SIG-M5 treated with dmso at 0.1 percent for 504 hours (cell line): ENCODE data around the gene TTLL11.

Experiments used
- DNase-seq: peaks from one replicate; lab custom pipeline; 2025; ENCODE audit not compliant: unreplicated experiment; lab: John Stamatoyannopoulos, UW

The TTLL11 gene

DNA sequence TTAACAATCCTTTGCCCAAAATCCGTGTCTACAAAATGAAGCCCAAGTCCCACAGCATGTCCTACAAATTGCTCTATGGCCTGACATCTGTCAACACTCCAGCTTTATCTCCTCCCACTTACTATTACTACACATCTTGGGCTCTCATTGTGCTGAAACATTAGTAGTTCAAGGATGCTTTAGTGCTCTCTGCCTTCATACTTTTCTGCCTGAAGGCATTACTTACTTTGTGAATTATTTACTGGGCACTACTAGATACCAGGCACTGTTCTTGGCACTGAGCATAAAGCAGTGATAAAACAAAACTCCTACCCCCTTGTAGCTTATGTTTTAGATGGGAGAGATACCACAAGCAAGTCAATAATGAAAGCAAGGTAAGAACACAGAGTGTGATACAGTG is 113.4 kb downstream of the TTLL11 start:
- no peak for DNase-seq

DNA sequence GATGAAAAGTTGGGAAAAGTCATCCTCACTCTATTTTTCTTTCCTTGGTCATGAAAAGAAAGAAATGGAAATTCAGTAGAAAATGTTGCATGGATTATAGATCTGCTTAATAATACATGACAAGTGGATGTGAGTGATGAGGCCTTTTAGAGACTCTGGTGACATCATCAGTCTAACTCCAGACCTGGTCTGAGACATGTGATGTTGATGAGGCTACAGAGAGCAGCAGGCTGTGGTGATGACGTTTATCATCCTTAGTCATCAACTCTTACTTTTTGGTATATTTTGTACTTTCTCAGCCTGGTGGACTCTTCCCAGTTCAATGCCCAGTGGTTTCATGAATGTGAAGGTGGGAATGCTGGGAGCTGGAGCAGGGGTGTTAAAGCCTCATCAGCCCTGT is 116.4 kb downstream of the TTLL11 start:
- DNase-seq, result no peak

DNA sequence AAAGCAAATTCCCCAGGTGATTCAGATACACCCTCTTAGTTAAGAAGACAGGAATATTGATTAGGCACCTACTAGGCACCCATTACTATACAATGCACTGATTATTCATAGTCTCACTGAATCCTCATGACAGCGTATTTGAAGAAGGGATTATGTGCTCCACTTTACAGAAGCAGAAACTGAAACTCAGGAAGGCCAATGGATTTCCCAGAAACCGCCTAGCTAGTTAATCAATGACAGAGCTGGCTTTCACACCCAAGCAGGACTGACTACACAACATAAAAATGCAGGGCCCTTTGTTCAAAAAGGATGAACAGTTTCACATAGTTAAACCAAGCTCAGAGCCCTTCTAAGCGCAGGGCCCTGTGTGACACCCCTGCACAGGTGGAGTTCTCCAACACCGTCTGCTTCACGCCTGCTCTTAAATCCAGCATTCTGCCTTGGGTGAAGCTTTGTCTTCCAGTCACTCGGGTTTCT is 117.3 kb downstream of the TTLL11 start:
- no peak for DNase-seq

DNA sequence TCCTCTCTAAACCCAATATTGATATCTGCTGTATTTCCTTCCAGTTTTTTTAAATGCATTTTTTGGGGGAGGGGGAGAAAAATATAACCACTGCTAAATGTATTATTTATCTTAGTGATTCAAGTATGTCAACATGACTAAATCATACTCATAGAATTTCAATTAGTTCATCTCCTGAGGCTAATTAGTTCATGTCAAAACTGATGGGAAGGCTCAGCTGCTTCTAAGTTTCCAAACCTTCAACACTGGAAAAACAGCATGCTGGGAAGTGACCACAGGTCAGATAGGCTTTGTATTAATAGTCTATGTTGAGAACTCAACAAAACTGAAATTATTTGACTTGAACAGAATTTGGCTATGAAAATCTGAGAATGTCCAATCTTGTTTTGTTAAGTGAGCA is 118.7 kb downstream of the TTLL11 start:
- no peak for DNase-seq

DNA sequence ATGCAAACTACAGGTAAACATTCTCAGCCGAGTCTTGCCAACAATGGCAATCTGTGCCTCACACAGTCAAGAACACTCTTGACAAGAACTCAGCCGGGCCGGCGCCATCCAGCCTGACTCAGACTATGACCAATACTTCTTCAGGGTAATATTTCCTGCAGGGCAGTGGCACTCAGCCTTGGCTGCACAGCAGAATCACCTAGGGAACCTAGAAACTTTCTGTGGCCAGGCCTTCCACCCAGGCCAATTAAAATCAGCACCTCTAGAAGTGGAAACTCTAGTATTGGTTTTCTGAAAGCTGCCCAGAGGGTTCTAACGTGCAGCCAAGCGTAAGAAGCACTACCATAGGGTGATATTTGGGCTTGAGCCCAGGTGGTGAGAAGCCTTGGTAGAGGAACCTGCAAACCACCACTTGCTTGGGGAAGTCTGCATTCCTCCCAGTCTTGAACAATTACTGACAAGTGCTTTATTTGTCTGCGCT is 120.6 kb downstream of the TTLL11 start:
- DNase-seq, result no peak

DNA sequence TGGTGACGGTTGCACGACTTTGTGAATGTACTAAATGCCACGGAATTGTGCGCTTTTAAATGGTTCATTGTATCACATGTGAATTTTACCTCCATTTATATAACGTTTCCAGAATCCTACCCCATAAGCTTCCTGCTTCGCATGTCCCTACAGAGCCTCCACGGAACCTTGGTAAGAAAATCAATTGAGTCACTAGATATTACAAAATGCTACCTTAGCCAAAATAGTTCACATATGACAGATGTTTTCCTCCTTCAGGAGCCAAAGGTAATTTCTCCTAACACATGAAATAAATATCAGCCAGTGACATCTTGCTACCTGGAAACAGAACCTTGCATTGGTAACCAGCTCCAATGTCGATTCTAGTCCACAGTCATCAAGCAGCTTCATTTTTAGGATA is 125.1 kb downstream of the TTLL11 start:
- no peak for DNase-seq

DNA sequence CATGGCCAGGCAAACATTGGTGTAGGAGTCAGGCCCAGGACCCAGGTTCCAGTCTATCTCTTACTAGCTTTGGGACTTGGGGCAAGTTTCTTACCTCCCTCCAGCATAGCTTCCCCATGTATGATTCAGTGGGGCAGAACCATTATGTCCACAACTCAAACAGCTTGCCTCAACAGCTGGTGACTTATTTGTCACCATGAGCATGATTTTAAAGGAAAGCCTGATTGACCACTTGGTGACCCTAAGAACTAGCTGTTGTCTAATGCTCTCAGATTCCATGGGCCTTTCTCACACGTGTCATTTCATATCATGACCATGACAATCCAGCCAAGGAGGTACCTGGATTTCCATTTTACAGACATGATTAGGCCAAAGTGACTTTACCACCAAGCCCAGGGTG is 126.4 kb downstream of the TTLL11 start:
- DNase-seq, result no peak

DNA sequence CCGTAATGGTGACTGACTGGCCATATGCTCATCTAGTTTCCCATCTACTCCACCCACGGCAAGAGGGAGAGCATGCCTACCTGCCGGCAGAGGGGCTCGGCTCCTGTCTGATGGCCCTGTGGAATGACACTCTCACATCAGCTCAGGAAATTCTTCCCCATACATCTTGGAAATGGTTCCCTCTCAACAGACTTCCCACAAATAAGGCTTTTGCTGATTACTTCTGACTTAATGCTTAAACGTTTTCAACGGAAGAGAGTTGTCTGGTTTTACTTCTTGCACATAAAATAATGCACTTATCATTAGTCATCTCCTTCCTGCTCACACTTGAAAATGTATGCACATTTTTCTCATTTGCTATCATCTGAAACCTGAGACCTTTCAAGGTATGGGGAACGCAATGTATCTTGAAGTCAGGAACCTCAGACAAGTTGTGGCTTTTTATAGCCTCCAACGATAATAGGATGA is 129.5 kb downstream of the TTLL11 start:
- DNase-seq, result no peak

DNA sequence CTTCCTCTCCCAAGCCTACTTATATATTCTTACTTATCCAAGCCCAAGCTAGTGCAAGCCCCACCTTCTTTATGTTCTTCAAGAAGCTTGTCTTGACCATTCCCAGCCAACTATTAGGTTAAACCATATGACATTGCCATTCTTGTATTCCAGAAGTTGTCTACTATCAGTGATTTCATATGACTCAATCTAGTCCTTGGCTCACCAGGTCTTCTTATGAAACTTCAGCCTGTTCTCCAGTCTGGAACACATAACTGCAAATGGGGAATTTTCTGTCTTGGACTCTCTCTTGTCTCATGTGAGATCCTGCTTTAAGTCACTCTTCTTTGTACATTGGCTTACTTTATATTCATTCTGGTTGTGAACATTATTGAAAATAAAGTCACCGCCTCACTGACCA is 130.7 kb downstream of the TTLL11 start:
- DNase-seq, result no peak

DNA sequence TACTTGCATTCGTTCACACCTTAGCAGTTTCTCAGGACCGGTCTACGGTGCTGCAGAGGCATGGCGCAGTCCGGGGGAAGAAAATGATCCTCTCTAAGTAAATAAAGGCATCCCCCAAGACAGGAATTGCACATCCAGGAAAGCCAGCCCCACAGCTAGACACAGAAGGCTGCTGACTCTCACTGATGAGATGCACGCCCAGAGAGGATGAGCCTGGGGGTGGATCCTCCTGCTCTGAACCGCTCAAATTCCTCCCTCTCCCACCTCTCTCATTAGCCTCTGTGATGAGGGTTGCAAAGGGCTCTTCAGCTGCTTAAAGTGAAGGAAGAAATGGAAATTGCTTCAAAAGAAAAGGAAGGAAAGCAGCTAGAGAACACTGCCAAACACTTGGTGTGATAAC is 132.4 kb downstream of the TTLL11 start:
- DNase-seq, result no peak

DNA sequence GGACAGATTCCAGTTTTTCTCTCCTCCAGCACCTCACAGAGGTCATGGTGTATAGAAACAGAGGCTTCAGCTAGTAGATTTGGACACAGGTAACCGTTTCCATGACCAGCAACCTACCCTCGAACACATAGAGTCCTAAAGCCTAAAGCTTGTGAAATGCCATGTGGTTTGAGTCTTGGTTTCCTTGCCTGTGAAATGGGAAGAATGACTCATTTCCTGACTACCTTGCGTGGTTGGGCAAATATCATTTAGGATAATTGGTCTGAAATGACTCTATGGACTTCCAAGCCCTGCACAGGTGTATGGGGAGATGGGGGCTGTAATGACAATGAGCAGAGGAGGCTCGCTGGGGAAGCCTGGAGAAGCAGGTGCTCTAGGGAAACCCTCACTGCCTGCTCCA is 134.6 kb downstream of the TTLL11 start:
- no peak for DNase-seq

DNA sequence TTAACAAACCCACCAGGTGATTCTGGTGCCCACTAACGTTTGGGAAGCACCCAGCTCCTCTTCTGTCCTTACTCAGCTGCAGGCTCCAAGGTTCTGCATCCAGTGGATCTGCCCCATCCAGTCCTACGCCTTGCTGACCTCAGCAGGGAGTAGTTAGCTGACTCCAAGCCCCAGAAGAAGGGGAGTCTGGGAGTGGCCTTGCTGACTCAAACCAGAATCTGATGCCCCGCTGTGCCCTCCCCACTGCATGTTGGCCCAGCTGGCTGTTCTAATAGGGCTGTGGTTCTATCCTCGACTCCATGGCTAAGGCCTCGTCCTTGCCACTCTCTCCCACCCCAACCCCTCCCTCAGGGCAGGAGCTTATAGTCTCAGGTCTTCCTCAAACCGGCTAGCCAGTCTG is 136.3 kb downstream of the TTLL11 start:
- DNase-seq, result no peak

DNA sequence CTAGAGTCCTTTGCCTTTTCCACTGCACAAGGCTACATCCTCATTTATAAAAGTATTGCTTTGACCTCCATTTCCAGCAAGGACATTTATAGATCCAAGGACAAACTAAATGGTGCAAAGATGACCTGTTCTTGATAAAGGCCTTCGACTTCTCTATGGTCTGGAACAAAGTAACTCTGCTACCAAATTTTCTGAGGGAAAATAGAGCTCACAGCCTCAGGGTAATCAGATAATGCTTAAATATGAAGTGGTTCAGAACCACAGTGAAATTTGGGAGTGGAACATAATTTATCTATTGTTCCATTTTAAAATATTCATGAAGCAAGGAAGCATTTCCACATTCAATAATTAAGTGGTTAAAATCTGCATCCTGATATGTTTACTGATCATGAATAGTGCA is 137.5 kb downstream of the TTLL11 start:
- no peak for DNase-seq

DNA sequence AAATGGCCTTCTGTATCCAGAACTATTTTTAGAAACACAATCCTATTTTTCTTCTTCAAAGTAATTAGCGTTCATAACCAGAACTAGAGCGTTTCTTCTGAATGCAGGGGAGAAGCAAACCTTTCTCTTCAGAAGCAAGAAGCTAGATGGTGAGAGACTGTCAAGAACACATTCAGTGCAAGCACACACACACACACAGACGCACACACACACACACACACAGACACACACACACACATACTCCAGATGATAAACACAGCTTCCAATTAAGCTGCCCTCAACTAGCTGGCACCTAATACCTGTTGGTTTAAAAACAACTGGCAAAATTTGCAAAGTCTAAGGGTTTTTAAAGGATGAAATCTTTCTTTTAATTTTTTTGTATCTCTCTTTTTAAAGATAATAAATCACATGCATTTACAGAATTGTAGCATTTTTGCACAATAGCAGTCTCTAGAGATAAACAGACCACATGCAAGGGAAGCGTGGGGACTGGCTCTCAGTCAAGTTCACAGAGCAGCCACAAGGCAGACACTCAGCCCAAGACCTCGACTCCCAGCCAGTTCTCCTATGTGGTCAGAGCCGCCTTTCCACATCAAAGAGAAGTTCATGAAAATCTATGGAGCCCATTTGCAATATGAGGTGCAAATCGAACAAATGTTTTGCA is 138.5 kb downstream of the TTLL11 start:
- no peak for DNase-seq

DNA sequence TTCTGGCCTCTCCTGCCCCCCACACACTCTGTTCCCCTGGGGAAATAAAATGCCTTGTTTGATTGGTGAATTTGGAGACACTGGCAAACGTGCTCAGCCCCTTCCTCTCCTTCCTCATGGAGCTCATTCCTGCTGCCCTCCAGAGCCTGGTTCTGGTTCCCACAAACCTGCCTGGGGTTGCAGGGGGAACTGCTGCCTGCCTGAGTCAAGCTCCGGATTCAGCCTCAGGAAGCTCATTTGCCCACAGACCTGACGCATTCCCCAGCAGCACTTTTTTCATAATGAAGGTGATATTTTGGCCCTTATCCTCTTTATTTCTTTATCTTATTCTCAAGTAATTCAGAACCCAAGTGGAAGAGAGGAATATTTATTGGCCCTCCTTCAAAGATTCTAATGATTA is 140.5 kb downstream of the TTLL11 start:
- DNase-seq, result no peak

DNA sequence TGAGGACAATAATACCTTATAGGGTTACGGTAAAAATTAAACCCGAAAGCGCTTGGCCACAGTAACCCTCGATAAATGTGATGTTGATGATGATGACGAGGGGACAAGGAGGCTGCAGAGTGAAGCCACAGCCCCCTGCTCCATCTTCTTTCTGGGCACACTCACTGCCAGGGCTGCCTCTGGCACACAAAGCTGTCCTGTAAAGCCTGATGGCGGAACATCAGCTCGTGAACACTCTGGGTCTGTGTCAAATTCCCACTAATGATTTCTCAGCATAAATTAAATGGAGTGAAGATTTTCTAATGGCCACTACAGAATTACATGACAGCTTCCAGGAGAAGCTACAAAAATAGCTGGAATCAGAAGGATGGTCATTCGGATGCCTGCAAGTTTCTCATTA is 142.2 kb downstream of the TTLL11 start:
- no peak for DNase-seq

DNA sequence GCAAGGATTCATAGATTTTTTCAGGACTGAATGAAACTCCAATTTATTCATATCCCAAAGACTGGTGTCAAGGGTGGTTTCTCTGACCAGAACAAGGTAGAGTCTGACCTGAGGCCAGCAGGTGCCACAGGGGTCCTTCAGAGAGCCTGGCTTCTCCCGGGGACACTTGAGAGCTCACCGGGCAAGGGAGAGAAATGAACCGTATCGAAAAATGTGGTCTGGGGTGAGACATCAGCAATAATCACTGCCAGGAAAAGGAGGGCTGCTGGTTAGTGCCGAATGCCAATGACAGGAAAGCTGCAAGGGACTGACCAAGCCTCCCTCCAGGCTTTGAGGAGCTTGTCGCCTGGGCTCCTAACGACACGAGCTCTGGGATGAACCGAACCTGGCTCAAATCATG is 142.7 kb downstream of the TTLL11 start:
- no peak for DNase-seq

DNA sequence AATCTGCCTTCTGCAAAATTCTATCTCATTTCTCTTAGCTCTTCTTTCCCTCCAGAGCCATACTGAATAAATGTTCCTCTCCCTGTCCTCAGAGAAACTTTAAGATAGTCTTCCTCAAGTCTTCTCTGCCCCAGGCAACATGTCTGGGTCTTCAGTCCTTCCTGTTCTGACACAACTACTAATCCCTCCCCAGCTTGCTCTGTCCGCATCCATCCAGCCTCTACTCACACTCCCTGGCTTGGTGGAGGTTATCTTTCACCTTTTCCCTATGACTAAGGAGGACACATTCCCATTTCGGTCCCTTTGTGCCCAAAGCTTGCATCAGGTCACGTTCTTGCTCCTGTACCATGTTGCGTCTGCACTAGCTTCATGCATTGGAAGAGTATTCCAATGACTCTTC is 143.3 kb downstream of the TTLL11 start:
- no peak for DNase-seq

DNA sequence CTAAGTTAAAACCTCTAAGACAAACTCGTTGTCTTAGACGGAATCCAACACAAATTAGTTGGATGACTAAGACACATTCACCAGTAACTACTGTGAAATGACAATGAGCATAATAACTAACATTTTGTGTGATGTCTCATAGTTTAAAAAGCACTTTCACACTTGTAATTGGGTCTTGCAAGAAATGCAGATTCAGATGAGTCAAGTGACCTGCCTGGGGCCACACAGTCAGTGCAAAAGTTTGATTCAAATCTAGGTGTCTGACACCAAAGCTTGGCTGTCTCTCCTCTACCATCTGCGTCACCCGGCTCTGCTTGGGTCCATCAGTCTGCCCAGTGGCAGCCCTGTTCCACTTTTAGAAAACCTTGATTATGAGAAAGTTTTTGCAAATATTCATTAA is 143.7 kb downstream of the TTLL11 start:
- DNase-seq, result no peak

DNA sequence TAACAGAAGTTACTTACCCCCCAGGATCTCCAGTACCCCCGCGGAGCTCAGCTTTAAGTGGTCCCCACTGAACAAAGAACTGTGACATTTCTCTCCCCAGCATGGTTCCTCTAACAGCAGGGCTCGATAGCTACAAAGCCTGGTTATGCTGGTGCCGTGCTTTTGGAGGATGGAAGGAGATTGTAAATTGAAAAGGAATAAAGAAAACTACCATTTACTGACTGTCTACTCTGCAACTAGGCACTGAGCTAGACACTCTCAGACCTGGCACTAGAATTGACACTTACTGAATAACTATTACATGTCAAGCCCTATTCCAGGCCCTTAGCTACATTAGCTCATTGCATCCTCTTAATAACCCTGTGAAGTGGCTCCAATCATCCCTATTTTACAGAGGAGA is 145.3 kb downstream of the TTLL11 start:
- DNase-seq, result no peak

DNA sequence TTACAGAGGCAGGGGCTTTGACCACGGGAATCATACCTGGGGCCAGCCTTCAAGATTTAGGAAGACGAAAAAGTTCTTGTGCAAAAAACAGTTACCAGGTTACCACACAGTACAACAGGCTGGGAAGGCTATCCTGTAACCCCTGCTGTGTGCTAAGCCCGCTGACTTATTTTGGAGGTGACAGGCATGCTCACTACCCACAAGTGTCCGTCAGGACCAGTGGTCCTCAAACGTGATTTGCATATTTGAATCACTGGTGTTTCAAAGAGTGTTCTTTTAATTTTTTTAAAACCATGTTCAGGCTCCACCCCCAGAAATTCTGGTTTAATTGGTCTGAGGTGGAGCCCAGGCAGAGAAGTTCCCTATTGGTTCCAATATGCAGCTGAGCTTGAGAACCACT is 146.6 kb downstream of the TTLL11 start:
- DNase-seq, result no peak

DNA sequence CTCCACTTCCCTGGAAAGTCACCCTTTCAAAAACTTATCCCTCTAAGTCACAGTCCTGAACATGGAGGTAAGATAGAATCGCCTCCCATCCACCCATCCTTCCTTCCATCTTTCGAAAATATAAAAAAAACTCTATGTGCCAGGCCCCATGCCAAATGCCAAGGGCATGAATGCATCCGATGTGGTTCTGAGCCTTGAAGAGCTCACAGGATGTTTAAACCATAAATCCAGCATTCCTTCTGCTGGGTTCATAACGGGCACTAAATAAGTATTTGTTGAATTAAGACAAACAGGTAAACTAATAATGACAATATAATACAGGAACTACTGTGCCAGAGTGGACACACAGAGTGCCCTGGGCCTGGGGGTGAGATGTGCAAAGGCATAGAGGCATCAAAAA is 147.3 kb downstream of the TTLL11 start:
- DNase-seq, result no peak

DNA sequence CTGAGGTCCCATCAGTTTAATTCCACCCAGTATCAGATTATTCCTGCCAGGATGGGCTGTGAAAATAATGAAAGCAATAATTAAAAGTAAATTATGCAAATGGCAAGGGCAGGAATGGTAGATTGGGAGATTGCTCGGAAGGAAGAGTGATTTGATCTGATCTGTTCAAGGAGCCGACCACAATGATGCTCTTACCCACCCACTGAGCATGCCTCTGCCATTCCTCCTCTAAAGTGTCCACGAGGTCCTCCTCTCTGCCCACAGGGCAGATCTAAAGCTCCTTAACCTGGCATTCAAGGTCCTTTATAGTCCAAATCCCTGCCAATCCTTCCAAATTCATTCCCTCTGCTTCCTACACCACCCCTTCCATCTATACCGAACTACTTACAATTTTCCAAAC is 147.8 kb downstream of the TTLL11 start:
- no peak for DNase-seq
